Naive thymus-derived CD4-positive, alpha-beta T cell (primary cell): ENCODE results near the gene CRB1. TPM values are rescaled to one million over a fixed set of nuclear protein-coding genes. Genes with fewer than 3 reads are reported as not detected.
"Not testable (repeated sequence)": the region's sequence is repeated elsewhere in the genome, so short reads cannot be mapped to it uniquely, and the experiment has no call there.

ENCODE experiments used
- ATAC-seq: fragments of 150-1000 bp; cut with Tn5 transposase; 2 replicates; pipeline ENCODE4 v1.10.0; 2021; ENCODE audit warnings: mild to moderate bottlenecking, moderate library complexity
- CTCF ChIA-PET: fragments of 350-600 bp; sonication (Branson Sonifier 250); formaldehyde crosslinking; loops from one replicate; lab custom pipeline; 2021; ENCODE audit warnings: antibody characterized with exemption; lab: Charles Lee
- POLR2A ChIA-PET: fragments of 350-600 bp; sonication (Branson Sonifier 250); formaldehyde crosslinking; loops from one replicate; lab custom pipeline; 2021; ENCODE audit warnings: antibody characterized with exemption, inconsistent platforms; lab: Charles Lee
- DNase-seq, 9 donors: peaks; one replicate each; pipeline versions ENCODE4 v3.0.0 to v3.0.0-alpha.2; 2020 to 2022; ENCODE audit warnings: mixed read lengths in 1 of 9
- H3K27ac ChIP-seq: one replicate; pipeline ENCODE4 v1.7.0; 2013; ENCODE audit warnings: mild to moderate bottlenecking, low read depth, low read length, moderate library complexity
- H3K27me3 ChIP-seq, 2 donors: one replicate each; pipeline ENCODE4 v1.7.0; 2013; ENCODE audit warnings: low read length in 2 of 2, mild to moderate bottlenecking in 2 of 2, moderate library complexity in 2 of 2; ENCODE audit not compliant: control insufficient read depth in 2 of 2, insufficient read depth in 2 of 2
- H3K36me3 ChIP-seq, 3 experiments: 1 replicate in 2 of 3; 2 replicates in 1 of 3; pipeline ENCODE4 v1.7.0; 2013; ENCODE audit warnings: low read length in 3 of 3, mild to moderate bottlenecking in 3 of 3, moderate library complexity in 1 of 3; ENCODE audit not compliant: insufficient read depth in 3 of 3, control insufficient read depth in 2 of 3
- H3K4me1 ChIP-seq, 2 donors: one replicate each; pipeline ENCODE4 v1.7.0; 2013; ENCODE audit warnings: low read length in 2 of 2, mild to moderate bottlenecking in 2 of 2, moderate library complexity in 1 of 2; ENCODE audit not compliant: control insufficient read depth in 2 of 2, insufficient read depth in 2 of 2
- H3K4me3 ChIP-seq: 2 replicates; pipeline ENCODE4 v1.7.0; 2013; ENCODE audit warnings: mild to moderate bottlenecking, low read length
- H3K9me3 ChIP-seq, 3 experiments: 1 replicate in 2 of 3; 2 replicates in 1 of 3; pipeline ENCODE4 v1.7.0; 2013; ENCODE audit warnings: low read length in 3 of 3; ENCODE audit not compliant: control insufficient read depth in 2 of 3
- H3K27ac Mint-ChIP-seq, 9 donors: one replicate each; pipeline ENCODE4 v1.8.0; 2020 to 2022; ENCODE audit warnings: mixed read lengths in 9 of 9, mild to moderate bottlenecking in 8 of 9, moderate library complexity in 5 of 9, inconsistent platforms in 2 of 9
- H3K27me3 Mint-ChIP-seq, 5 donors: one replicate each; pipeline ENCODE4 v1.8.0; 2021 to 2022; ENCODE audit warnings: mixed read lengths in 5 of 5, mild to moderate bottlenecking in 1 of 5
- H3K36me3 Mint-ChIP-seq, 5 donors: one replicate each; pipeline ENCODE4 v1.8.0; 2020 to 2022; ENCODE audit warnings: mixed read lengths in 5 of 5, mild to moderate bottlenecking in 3 of 5, inconsistent platforms in 1 of 5
- H3K4me1 Mint-ChIP-seq, 7 donors: one replicate each; pipeline ENCODE4 v1.8.0; 2020 to 2022; ENCODE audit warnings: mixed read lengths in 7 of 7, mild to moderate bottlenecking in 3 of 7, inconsistent platforms in 1 of 7
- H3K4me3 Mint-ChIP-seq, 10 donors: one replicate each; pipeline ENCODE4 v1.8.0; 2020 to 2022; ENCODE audit warnings: mild to moderate bottlenecking in 10 of 10, mixed read lengths in 10 of 10, moderate library complexity in 6 of 10, inconsistent platforms in 2 of 10
- H3K9me3 Mint-ChIP-seq, 11 donors: one replicate each; pipeline ENCODE4 v1.8.0; 2020 to 2022; ENCODE audit warnings: mixed read lengths in 11 of 11, mild to moderate bottlenecking in 4 of 11, inconsistent platforms in 1 of 11, moderate library complexity in 1 of 11
- intact Hi-C, 2 donors: fragments of 100-400 bp; cut with micrococcal nuclease; formaldehyde crosslinking; loops; one replicate each; pipeline ENCODE4 v1.15.1; 2023
- polyA plus RNA-seq, 2 donors: library from polyadenylated mRNA; unstranded; fragments of 300-500 nt; fragmentation: Illumina TruSeq; gene quantifications; one replicate each; pipeline ENCODE4 v1.2.3, GENCODE V29; 2021
- total RNA-seq, 6 experiments: library from RNA in 5 of 6; stranded (reverse) in 5 of 6; gene quantifications; 1 replicate in 5 of 6; 2 replicates in 1 of 6; pipeline ENCODE4 v1.2.3 and lab custom pipeline; 2021 to 2026

The CRB1 gene
- total and polyA plus RNA-seq, 7 experiments from 2014 or later: 0.08 to 3.2 (median 0.49) TPM; not detected in 2

DNA sequence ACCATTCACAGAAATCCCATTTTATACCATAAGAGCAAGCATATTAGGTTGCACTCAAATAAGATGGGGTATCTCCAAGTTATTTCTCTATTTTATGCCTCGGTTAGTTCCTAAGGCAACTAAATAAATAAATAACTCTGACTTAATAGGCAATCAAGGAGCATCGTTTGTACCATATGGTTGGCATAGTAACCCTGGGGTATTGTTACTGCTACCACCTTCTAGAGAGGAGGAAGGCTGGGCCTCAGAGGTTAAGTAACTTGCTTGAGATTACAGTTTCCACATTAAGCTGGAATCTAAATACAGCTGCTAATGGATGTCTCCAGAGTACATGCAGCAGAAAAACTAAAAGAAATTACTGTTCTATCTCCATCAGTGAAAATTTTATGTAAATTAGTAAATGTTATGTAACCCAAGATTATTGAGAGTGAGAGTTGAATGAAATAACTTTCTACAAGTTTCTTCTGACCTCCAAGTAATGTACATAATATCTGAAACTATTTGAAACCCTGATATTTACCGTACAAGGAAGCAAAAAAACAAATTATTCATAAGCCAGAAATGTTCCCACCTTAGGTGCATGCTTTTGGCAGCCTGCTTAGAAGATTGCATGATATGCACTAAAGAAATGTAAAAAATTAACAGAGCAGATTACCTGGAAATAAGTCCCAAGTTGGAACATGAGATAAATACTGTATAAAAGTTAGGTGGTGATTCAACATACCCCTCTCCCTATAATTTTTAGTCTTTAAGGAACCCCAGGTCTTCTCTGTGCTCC lies 127.0 kb downstream of the CRB1 start:
- intact Hi-C loops: loop anchor here in 1 of 2 donors (5.0 kb wide), 5 partner anchors 38 to 1072 kb away; partner anchors contain the start of gene C1orf53
- Mint-ChIP-seq H3K9me3 (no peaks in the 10 kb centered on the region), H3K36me3 (no peaks in the 10 kb centered on the region), H3K27me3 (peaks cover 0 to 12% (median 0%) of the 10 kb centered on the region in 5 donors), H3K4me3 (no peak overlapping the region), H3K4me1 (peaks cover 10 to 42% (median 37%) of the 10 kb centered on the region in 7 donors), H3K27ac (no peak overlapping the region)
- H3K4me3 ChIP-seq: no peak overlapping the region
- peaks cover 0 to 22% of the 10 kb centered on the region in 2 donors for H3K4me1 ChIP-seq
- ATAC-seq: no peak
- H3K9me3 ChIP-seq: no peaks in the 10 kb centered on the region
- H3K36me3 ChIP-seq: no peaks in the 10 kb centered on the region
- no peak overlapping the region for H3K27ac ChIP-seq
- H3K27me3 ChIP-seq: no peaks in the 10 kb centered on the region
- no peak for DNase-seq
- ChIA-PET CTCF (no interaction called here), POLR2A (no interaction called here)

DNA sequence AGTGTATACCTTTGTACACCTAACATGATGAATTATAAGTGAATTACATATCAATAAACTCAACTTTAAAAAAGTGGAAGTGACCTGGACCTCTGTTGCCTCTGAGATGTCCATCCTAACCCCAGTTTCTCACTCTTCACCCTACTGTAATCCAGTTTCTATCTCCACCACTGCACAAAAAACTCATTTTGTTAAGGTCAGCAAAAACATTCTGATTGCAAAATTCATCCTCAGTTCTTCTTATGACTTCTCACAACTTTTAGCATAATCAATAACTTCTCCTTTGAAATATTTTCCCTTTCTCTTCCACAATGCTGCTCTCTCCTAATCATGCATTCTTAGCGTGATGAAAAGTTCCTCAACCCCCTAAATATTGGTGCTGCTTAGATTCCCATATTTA lies 129.8 kb downstream of the CRB1 start:
- Histone ChIP-seq H3K27me3 (no peaks in the 10 kb centered on the region), H3K4me3 (no peak overlapping the region), H3K36me3 (no peaks in the 10 kb centered on the region), H3K9me3 (no peaks in the 10 kb centered on the region), H3K4me1 (no peaks in the 10 kb centered on the region), H3K27ac (no peak overlapping the region)
- Mint-ChIP-seq H3K36me3 (no peaks in the 10 kb centered on the region), H3K27me3 (peaks cover 0 to 17% (median 3%) of the 10 kb centered on the region in 5 donors), H3K9me3 (peaks cover 0 to 4% (median 0%) of the 10 kb centered on the region in 11 donors), H3K4me3 (no peak overlapping the region), H3K27ac (no peak overlapping the region), H3K4me1 (peaks cover 0 to 13% (median 9%) of the 10 kb centered on the region in 7 donors)
- intact Hi-C loops: no loop called here
- ChIA-PET POLR2A (no interaction called here), CTCF (interaction anchor here (0.7 kb wide), 1 partner anchor 157 kb away, joined by 3 read pairs; no protein-coding TSS in a partner anchor)
- ATAC-seq (no peak), DNase-seq (no peak)

DNA sequence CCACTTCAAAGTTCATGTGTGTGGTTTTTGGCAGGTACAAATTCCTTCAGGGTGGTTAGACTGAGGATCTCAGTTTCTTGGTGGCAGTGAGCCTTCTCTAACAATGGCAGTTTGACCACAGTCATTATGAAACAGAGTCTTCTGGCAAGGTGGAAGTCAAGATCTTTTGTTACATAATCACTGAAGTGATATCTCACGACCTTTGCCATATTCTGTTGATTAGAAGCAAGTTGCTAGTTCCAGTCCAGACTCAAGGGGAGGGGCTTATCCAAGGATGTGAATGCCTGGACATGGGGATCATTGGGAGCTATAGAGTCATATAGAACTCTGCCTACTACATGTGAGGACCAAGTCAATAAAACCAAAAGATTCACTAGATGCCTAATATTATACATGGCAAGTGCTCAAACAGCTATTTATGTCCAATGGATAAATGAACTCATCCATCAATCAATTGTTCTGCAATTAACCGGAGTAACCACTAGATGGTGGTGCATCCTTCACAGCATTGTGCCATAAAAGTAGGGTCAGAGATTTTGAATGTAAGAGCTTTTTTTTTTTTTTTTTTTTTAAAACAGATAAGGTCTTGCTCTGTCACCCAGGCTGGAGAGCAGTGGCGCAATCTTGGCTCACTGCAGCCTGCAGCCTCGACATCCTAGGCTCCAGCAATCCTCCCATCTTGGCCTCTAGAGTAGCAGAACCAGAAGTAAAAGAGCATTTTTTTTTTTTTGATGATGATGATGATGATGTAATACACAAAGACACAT lies 131.9 kb downstream of the CRB1 start:
- Mint-ChIP-seq H3K4me3 (peak overlapping the region in 2 of 10 donors; percentile 54 to 64), H3K27ac (peak overlapping the region in 1 of 9 donors; percentile 28), H3K27me3 (peaks cover 5 to 22% (median 8%) of the 10 kb centered on the region in 5 donors), H3K36me3 (no peaks in the 10 kb centered on the region), H3K9me3 (peaks cover 0 to 4% (median 0%) of the 10 kb centered on the region in 11 donors), H3K4me1 (peaks cover 0 to 3% (median 0%) of the 10 kb centered on the region in 7 donors)
- no peaks in the 10 kb centered on the region for H3K27me3 ChIP-seq
- POLR2A ChIA-PET: no interaction called here
- CTCF ChIA-PET: interaction anchor here (1.1 to 1.5 kb wide), 2 partner anchors 8 to 13 kb away, joined by 7 to 8 read pairs; no protein-coding TSS in a partner anchor
- H3K36me3 ChIP-seq: no peaks in the 10 kb centered on the region
- no peak overlapping the region for H3K4me3 ChIP-seq
- ATAC-seq: peak; percentile 88
- H3K4me1 ChIP-seq: no peaks in the 10 kb centered on the region
- no peak overlapping the region for H3K27ac ChIP-seq
- intact Hi-C loops: loop anchor here in 1 of 2 donors (1.0 to 5.0 kb wide), 3 partner anchors 9 to 525 kb away; no protein-coding TSS in a partner anchor
- DNase-seq: peak in 6 of 9 donors; percentile 14 to 51 (median 34)
- H3K9me3 ChIP-seq: no peaks in the 10 kb centered on the region

DNA sequence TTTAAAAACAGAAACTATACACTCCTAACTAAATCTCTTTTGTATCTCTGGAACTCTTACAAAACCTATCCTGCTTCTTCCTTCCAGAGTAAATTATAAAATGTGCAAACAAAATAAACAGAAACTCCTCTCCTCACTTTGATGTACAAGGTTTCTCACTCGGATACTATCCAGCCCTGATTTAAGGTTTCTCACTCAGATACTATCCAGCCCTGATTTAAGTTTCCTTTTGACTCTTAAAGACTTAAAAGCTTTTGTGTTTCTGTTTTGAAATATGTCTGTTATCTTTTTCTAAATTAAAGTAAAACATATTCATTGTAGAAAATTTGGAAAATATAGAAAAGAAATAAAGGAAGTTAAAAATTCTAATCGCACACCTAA lies 132.5 kb downstream of the CRB1 start:
- CTCF ChIA-PET: interaction anchor here (1.1 to 1.5 kb wide), 2 partner anchors 9 to 14 kb away, joined by 7 to 8 read pairs; no protein-coding TSS in a partner anchor
- POLR2A ChIA-PET: no interaction called here
- no peaks in the 10 kb centered on the region for H3K4me1 ChIP-seq
- no peaks in the 10 kb centered on the region for H3K27me3 ChIP-seq
- no peak overlapping the region for H3K4me3 ChIP-seq
- no peaks in the 10 kb centered on the region for H3K36me3 ChIP-seq
- Mint-ChIP-seq H3K36me3 (no peaks in the 10 kb centered on the region), H3K9me3 (peaks cover 0 to 4% (median 0%) of the 10 kb centered on the region in 11 donors), H3K27me3 (peaks cover 5 to 18% (median 8%) of the 10 kb centered on the region in 5 donors), H3K4me3 (peak overlapping the region in 3 of 10 donors; percentile 8 to 64 (median 54)), H3K4me1 (peaks cover 0 to 3% (median 0%) of the 10 kb centered on the region in 7 donors), H3K27ac (peak overlapping the region in 1 of 9 donors; percentile 28)
- intact Hi-C loops: loop anchor here in 1 of 2 donors (1.0 to 5.0 kb wide), 3 partner anchors 9 to 524 kb away; no protein-coding TSS in a partner anchor
- DNase-seq: no peak
- H3K9me3 ChIP-seq: no peaks in the 10 kb centered on the region
- ATAC-seq: no peak
- H3K27ac ChIP-seq: no peak overlapping the region

DNA sequence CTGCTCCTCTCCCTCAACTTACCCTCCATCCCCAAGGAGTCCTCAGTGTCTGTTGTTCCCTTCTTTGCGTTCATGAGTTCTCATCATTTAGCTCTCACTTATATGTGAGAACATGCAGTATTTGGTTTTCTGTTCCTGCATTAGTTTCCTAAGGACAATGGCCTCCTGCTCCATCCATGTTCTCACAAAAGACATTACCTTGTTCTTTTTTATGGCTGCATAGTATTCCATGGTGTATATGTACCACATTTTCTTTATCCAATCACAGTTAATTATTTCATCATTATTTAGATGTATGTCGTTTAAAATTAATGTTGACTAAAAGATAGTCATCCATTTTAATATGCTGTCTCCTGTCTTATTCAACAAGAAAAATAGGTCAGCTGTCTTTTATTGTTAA lies 134.1 kb downstream of the CRB1 start:
- H3K36me3 ChIP-seq: no peaks in the 10 kb centered on the region
- POLR2A ChIA-PET: no interaction called here
- H3K27ac ChIP-seq: no peak overlapping the region
- no peaks in the 10 kb centered on the region for H3K36me3 Mint-ChIP-seq
- no peak overlapping the region for H3K27ac Mint-ChIP-seq
- CTCF ChIA-PET: no interaction called here
- intact Hi-C loops: loop anchor here in 1 of 2 donors (5.0 kb wide), 1 partner anchor 125 kb away; no protein-coding TSS in a partner anchor
- peaks cover 0 to 2% (median 0%) of the 10 kb centered on the region in 7 donors for H3K4me1 Mint-ChIP-seq
- H3K27me3 Mint-ChIP-seq: peaks cover 5 to 17% (median 8%) of the 10 kb centered on the region in 5 donors
- H3K4me3 ChIP-seq: no peak overlapping the region
- H3K9me3 ChIP-seq: no peaks in the 10 kb centered on the region
- no peak for ATAC-seq
- no peaks in the 10 kb centered on the region for H3K27me3 ChIP-seq
- no peaks in the 10 kb centered on the region for H3K4me1 ChIP-seq
- H3K9me3 Mint-ChIP-seq: peaks cover 0 to 4% (median 0%) of the 10 kb centered on the region in 11 donors
- no peak overlapping the region for H3K4me3 Mint-ChIP-seq
- no peak for DNase-seq

DNA sequence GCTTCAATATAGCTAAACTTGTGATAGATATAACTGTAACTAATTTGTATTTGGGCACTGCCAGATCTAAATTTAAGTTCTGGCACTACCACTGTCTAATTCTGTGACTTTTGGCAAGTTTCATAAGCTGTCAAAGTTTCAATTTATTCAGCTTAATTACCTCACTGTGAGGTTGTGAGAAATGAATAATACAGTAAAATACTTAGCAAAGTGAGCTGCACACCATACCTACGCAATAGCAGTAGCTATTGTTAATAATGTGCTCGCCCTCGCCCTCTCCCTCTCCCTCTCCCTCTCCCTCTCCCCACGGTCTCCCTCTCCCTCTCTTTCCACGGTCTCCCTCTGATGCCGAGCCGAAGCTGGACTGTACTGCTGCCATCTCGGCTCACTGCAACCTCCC lies 136.7 kb downstream of the CRB1 start:
- H3K9me3 Mint-ChIP-seq, H3K4me1 ChIP-seq, H3K36me3 Mint-ChIP-seq, H3K4me3 ChIP-seq, POLR2A ChIA-PET, H3K9me3 ChIP-seq, H3K27me3 ChIP-seq, DNase-seq, H3K36me3 ChIP-seq, H3K4me3 Mint-ChIP-seq, H3K27ac Mint-ChIP-seq, CTCF ChIA-PET, H3K27ac ChIP-seq, ATAC-seq: not testable (repeated sequence)
- H3K4me1 Mint-ChIP-seq: peaks cover 2 to 18% (median 12%) of the 10 kb centered on the region in 7 donors
- H3K27me3 Mint-ChIP-seq: peaks cover 5 to 21% (median 8%) of the 10 kb centered on the region in 5 donors
- intact Hi-C loops: loop anchor here in 1 of 2 donors (5.0 kb wide), 1 partner anchor 123 kb away; no protein-coding TSS in a partner anchor
